ENCODE measurements around the gene SLC7A8.

The SLC7A8 gene

DNA sequence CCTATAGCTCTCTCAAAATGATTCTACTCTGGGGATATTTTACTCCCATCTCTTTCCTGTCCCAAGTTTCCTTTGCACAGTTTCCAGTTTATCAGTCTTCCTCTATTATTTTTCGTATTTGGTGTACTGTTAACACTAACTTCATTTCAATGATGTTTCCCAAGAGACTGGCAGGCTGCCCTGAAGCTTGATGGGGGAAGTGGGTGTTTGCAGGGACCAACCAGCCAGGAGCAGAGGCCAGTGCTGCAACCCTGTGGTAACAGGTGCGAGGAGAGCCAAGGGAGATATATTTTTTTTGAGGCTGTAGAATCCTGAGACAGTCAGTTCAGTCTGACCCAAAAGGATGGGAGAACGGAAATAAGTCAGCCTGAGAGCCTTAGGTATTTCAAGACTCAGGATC, 52.6 kb downstream of the SLC7A8 start:
- no peak for DNase-seq (ENCODE audit: low read depth)

DNA sequence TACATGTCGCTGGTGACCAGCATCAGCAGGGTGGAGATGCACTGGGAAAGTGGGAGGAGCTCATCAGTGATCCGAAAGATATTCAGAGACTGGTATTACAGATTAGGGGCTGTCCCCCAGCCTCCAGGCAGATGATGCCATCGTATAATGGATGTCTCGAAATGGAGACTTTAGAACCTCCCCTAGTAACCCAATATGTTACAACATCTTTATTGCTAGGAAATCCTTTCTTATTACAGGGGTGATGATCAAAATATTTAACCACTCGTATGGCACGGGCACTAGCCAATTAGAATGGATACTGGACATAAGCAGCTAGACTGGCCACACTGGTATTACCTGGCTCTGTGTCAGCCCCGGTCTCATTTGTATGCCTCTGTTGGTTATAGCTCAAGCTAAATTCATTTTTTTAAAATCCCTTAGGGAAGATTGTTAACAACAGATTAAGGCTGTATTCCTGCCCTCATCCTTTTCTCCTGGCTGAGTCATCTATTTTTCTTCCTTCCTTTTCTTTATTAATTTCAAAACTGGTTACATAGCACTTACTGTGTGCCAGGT, 53.6 kb downstream of the SLC7A8 start:
- no peak for DNase-seq (ENCODE audit: low read depth)

DNA sequence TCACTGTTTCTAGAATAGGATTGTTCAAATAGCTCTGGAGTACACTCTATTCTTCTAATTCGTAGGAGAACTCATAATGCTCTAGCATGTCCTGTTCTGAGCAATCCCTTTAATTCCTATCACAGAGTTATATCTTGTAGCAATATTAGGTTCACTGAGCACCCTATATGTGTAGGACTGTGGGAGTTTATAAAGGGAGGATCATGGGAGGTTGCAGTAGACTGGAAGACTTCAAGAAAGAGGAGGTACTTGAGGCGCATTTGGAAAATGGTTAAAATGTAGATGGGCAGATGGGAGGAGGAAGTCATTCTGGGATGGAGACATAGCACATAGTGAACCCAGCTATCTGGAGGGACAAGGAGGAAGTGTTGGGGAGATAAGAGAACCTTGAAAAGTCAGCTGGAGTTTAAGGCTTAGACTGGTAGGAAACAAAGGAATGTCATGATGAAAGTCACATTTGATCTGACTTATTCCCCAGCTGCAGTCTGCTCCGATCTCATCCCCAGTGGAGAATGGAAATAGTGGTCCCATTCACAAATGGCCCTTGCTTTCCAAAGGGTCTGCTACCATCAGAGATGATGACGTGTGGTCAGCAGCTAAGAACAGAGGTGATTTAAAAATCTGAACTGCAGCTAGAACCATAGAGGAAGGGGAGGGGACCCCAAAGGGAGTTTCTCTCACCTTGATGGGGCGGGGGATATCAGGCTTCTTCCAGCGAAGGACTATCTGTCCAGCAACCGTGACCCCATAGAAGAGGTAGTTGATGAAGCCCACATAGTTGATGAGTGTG, 54.3 kb downstream of the SLC7A8 start:
- no peak for DNase-seq (ENCODE audit: low read depth)

DNA sequence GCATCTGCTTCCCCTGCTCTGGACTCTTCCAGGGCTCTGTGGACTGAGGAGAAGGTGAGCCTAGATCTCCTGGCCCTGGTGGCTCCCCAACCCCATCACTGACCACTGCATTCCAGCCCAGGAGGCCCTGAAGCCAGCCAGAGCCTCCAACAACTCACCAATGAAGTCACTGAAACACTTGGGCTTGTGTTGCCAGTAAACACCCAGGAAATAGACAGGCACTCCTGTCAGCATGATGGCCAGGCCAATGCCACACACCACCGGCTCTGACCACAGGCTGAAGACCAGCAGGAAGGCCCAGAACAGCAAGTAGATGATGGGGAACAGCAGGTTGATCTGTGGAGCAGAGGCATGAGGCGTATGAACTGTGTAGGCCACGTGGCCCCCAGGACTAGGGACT, 55.6 kb downstream of the SLC7A8 start:
- DNase-seq (ENCODE audit: low read depth), result no peak

DNA sequence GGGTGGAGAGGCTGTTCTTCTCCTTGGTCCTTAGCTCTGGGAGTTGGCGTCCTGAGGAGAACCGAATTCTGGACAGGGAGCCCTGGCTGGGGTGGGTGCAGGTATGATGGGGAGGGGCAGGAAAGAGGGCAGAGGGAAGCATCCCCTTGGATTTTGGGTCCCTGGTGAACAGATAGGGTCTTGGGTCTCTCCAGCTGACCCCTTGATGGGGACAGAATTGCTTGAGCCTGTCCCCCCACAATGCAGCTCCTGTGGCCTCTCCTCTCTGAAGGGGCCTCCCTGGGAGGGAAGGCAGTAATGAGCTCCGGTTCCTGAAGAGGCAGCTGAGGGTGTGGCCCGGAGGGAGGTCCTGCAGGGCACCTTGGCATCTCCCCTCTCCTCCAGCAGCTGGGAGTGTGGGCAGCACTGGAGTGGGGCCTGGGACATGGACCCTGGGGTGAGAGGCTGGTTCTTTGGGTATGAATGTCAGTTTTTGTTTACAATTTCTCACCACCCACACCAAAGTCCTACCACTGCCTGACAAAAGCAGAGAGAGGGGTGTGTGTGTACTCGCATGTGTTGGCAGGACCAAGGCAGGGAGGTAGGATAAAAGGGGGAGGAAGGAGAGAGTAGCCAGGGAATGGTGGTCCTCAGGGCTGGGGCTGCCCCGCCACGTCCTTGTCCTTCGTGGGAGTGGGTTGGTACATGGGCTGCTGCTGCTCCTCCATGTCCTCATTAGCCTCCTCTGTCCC, 56.7 kb downstream of the SLC7A8 start:
- no peak for DNase-seq (ENCODE audit: low read depth)

DNA sequence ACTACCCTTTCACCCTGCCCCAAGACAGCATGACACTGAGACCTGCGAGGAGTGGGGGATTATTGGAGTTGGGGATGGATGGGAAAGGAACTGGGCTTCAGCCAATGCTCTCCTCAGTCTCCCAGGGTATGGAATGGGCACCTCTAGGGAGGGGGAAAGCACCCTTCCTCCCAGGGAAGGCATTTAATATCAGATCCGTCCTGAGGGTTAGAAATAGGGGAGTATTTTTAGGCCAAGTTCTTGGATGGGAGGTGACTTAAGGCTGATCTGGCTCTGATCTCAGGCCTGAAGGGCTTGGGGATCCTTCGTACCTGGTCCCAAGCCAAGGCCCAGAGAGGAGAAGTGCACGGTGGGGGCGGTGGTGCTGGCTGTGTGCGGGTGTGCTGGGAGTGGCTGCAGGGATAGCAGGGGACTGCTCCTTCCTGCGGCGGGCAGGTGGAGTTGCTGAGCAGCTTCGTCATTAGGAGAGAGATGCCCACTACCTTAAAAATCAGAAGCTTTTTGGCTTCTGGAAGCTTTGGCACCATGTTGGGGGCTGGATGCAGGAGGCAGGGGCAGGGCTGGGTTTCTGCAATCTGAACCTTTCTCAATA, 57.4 kb downstream of the SLC7A8 start:
- no peak for DNase-seq (ENCODE audit: low read depth)

DNA sequence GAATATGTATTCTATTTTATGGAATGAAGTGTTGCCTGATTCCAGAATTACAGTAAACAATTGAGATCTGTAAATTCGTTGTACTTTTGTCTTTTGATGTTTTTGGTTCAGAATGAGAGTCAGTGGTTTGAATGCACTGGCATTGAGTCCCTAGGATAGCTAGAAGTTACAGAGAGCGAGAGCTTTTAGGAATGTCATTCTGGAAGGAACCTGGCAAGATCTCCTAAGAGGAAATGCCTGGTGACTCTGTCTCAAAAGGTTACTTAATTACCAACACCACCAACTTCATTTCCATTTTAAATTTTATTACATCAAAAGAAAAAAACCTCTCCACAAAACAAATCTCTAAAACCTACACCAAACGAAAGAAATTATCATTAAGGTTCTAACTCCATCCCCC, 58.4 kb downstream of the SLC7A8 start:
- no peak for DNase-seq (ENCODE audit: low read depth)

DNA sequence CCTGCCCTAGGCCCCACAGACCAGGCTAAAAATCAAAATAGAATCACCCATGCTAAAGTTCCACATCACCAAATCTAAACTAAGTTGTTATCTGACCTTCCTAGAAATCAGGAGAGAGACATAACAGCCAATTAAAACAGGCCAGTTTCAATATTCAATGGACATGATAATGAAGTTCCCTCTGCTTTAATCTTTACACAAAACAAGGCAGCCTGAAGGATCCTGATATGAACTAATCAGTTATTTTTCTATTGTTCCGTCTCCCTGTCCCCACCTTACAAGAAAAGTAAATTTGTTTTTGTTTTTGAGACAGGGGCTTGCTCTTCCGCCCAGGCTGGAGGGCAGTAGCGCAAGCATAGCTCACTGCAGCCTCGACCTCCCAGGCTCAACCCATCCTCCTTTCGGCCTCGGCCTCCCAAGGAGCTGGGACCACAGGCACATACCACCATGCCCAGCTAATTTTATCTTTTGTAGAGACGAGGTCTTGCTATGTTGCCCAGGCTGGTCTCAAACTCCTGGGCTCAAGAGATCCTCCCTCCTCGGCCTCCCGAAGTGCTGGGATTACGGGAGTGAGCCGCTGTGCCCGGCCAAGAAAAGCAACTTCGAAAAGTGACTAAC, 59.0 kb downstream of the SLC7A8 start:
- no peak for DNase-seq (ENCODE audit: low read depth)

DNA sequence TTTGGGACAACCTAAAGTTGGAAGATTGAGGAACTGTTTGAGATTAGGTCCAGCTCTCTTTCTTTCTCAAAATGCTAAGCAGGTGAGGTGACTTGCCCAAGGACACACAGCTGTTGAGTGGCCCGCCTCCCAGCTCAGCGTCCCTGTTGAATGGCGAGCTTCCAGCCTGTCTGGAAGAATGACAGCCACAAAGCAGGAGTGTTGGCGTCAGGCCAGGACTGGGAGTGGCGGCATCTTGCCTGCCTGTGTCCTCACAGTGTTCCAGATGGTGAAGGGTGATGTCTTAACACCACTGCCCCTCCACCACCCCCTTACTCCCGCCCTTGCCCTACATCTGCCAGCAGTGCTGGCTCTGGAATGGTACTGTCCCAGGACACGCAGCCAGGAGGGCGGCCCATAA, 60.0 kb downstream of the SLC7A8 start:
- DNase-seq (ENCODE audit: low read depth), result no peak

DNA sequence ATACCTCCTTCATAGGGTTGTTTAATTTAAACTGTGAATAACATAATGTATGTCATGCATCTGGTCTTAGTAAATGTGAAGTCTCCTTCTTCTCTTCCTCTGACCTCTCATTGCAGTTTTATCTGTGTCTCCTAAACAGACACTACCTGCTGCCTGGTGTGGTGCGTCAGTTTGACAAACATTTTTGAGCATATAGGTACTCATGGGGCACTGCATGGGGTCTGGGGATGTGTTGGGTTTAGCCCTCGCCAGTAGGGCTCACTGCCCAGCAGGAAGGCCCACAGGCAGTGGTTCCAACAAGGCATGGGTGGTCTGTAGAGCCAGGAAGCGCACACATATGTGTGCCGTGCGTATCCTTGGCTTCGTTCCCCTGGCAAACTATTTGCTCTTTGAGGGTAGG, 61.4 kb downstream of the SLC7A8 start:
- no peak for DNase-seq (ENCODE audit: low read depth)

DNA sequence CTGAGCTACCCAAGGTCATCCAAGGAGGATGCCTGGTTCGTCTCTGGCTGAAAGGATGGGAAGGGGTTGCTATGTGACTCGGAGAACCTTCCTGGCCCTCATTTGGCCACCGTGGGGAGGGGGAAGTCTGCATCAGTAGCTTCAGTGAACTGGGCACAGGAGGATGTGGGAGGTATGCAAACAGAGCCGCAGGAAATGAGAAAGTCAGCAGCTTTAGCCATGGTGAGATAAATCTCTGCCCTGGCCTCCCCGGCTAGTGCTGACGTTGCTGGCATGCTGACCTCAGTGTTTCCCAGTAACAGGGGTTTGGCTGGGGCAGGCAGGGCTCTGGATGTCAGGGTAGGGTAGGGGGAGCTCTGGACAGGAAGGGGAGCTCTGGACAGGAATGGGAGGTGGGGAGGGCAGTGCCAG, 62.1 kb downstream of the SLC7A8 start:
- no peak for DNase-seq (ENCODE audit: low read depth)

DNA sequence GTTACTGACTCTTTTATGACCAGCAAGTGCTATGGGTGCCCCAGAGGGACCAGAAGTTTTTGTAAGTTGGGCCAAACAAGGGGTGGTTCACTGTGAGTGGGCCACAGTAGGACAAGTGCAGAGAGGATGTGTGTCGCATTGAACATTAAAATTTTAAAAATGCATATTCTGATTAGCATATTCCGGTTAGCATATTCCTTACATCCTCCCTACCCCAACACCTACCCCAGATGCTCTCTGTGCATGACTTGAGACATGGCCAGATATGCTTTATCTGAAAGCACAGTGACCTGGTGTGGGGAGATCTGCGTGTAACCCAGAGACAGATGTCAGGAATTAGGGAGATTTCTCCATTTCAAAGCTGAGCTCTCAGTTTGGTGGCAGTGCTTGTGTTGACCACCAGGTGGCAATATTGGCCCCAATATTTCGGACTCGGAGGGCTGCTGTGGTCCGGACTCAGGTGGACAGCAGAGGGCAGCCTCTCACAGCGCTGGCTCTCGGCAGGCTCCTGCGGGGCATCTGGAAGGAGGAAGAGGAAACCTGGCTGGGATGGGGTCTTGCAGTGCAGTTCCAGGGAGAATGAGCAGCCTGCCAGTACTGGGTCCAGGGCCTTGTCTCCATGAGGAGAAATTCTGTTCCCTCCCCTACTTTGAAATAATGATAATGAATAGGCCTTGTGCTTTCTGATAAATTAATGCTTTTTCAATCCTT, 62.8 kb downstream of the SLC7A8 start:
- DNase-seq (ENCODE audit: low read depth), result peak; percentile 68

DNA sequence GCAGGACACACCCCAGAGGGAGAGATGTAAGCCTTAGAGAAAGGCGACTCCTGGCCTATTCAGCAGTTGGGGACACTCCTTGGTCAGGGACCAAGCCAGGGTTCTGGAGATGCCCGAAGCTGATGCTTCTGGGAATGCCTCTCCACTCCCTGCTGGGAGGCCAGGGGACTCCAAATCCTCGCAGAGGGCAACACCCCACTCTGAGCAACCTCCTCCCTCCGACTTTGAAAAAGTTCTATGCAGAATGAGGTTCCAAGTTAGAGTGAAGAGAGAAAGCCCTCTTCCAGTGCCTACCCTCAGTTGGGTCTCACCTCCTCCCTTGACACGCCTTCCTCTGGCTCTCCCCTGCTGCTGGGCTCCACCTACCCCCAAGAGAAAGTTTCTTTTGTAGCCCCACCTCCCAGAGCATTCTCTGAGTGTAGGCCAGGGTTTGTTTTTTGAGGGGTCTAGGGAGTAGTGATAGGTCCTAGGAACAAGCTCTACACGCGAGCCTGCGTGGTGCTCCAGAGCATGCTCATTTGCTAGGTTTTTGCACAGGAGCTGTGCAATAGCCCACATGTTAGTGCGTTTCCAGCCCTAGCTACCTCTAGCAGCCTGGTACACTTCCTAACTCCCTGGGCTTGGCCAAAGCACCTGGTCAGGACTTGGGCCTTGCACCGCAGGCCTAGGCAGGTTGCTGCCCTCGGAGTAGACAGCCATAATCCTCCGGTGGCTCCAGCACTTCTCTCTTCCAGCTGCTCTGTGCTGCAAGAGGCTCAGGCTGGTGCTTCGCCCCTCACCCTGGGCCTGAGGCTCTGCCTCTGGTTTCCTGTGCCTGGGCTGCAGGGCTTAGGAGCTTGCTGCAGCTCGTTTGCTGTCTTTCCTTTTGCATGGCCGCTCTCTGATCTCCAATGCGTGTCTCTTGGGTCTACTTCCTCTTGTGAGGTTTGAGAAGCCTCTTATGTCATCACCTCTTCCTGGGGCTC, 63.8 kb downstream of the SLC7A8 start:
- DNase-seq (ENCODE audit: low read depth), result no peak

DNA sequence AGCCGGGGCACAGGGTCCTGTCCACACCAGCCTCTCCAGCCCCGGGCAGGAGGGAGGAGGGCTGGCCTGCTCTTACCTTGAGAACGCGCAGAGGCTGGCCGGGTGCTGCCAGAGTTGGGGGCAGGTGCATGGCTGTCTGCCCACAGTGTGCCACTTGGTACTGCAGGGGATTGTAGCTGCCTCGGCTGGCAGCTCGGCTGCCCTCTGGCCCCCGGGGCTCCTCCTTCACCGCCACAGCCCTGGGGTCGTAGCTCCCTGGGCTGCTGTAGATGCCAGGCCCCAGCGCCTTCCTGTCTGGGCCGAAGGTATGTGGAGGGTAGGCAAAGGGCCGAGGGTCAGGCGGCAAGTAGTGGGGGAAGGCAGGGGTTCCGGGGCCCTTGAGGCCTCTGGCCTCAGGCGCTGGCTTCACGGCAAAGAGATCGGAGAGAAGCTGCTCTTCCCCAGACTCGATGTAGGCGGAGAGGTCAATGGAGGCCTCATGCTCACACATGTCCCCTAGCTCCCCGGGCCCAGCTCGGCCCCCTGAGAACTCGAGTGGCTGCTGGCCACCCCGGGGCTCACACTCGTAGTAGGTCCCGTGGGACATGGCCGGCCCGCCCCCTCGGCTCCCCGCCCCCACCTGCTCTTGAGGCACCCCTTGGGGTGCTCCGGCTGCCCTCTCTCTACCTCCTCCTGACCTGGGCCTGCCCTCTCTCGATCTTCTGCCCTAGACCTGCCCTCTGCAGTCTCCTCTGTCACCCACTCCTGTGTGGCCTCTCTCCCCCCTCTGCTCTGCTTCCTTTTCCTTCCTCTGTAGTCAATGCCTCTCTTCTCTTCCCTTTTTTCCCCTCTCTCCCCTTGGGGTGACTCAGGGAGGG, 64.7 kb downstream of the SLC7A8 start, which contains the start of gene CEBPE:
CEBPE (minus strand) TSS at position 750 of the 857 bp plus-strand sequence; CDS start at position 586, 164 bp downstream.
- no peak for DNase-seq (ENCODE audit: low read depth)

DNA sequence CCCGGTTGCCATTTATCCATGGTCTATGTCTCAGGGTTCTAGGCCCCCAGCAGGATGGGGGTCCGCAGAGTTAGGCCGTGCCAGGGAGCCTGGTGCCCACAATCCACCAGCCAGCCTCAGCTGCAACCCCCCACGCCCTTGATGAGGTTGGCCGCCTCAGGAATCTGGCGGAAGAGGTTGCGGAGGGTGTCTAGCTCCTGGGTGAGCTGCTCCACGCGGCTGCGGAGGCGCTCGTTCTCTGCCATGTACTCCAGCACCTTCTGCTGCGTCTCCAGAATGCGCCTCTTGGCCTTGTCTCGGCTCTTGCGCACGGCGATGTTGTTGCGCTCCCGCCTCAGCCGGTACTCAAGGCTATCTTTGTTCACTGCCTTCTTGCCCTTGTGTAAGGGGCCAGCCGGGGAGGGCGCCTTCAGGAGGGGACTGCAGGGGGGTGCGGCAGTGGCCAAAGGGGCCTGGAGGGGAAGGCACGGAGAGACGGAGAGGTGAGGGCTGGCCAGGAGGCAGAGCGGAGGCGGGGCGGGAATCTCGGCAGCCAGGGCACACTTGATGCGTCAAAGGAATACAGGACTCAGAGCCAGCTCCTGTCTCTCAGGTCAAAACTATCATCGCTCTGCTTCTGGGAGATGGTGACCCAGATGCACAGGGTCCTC, 66.0 kb downstream of the SLC7A8 start:
- DNase-seq (ENCODE audit: low read depth), result no peak

DNA sequence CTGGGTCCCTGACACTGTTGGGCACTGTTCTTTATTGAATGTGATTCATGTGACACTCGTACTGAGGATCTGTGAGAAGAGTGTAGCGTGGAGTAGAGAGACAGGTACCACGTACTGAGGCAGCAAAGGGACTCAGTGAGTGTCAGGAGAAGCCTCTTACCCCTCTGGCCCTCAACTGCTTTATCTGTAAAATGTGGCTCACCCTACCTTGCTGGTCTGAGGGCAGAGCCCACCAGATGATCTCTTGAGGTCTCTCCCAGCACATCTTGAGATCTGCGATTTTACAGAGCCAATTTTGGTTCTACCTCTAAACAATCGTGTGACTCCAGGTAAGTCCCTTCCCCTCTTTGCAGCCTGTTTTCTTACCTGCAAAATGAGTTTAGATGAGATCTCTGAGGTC, 67.5 kb downstream of the SLC7A8 start:
- DNase-seq (ENCODE audit: low read depth), result no peak

DNA sequence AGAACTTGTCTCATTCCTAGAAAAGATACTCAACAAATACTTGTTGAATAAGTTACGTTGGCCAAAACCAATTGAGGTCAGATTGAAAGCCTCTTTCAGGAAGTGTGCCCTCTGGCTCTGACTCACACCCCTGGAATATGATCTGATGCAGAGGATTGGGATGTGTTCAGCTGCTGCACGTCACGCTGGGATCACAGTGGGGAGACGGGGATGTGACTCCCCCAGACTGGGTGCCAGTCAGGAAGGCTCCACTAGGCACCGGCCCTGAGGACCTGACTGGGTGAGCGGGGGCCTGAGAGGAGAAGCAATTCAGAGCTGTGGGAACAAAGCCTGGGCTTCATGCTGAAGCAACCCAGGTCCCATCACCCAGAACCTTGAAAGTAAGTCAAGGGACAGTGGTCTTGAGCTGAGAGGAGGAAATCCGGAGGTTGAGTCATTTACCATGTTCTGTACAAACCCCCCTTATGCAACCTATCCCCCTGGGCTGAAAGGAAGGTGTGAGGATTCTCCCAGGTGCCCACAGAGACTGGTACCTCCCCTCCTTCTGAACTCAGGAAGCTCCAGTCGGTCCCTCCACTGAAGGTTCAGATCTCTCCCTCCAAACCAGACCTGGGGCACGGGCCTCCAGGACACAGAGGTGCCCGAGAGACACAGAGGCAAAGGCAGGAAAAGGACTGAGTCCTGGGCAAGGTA, 68.3 kb downstream of the SLC7A8 start:
- DNase-seq (ENCODE audit: low read depth), result no peak

DNA sequence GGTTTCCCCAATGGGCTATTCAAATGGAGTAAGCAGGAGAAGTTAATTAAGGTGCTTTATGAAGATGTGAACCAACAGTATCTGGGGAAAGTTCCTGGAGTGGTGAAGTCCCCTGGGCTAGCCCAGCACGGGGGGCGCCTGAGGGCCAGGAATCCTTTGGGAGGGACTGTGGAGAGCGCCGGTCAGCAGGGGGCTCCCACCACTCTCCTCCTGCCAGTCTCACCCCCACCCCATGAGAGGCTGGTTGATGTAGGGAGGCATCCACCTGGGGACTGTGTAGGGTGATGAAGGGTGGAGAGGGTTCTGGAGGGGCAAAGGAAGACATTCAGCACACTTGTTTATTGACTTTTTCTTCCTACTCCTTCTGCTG, 68.8 kb downstream of the SLC7A8 start:
- no peak for DNase-seq (ENCODE audit: low read depth)

DNA sequence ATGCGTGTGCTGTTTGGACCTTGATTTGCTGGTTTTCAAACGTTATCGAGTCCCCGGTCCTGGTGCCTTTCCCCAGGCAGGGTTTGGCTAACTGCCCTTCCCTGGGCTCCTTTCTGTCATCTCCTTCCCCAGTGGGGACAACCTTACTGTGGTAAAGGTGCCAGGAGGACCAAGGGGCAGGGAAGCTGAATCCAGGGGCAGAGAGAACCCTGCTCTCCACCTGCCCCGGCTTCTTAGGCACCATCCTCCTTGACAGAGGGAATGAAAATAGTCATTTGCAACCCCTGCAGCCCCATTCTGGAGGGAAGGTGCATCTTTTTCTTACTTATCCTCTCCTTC, 69.4 kb downstream of the SLC7A8 start:
- no peak for DNase-seq (ENCODE audit: low read depth)

Measured in activated gamma-delta T cell treated with anti-CD3 and anti-CD28 coated beads, Interleukin-2, amount 50 U/mL, for 16 hours (primary cell).